ENCODE data around the gene C16orf86.

C16orf86 gene

DNA sequence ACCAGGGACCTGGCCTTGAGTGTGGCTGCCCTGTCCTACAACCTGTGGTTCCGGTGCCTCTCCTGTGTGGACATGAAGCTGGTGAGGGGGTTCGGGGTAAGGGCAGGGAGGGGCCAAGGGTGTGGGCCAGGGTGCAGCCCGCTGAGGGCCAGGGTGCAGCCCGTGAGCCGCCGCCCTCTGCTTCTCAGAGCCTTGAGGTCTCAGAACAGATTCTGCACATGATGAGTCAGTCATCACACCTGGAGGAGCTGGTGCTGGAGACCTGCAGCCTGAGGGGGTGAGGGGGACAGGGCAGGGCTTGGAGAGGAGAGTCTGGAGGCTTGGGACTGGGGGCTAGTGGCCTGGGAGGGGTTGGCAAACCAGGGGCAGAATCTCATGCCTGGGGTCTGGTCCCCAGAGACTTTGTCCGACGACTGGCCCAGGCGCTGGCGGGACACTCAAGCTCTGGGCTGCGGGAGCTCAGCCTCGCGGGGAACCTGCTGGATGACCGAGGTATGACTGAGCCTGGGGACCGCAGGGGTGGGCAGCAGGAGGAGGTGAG, 19.4 kb upstream of the C16orf86 start:
- Histone ChIP-seq H3K27me3 (ENCODE audit: control insufficient read depth in 1 of 2, insufficient read depth in 2 of 2, low read length in 2 of 2) (peaks cover 54% of the 10 kb centered on the region in 2 donors), H3K4me1 (ENCODE audit: control insufficient read depth in 1 of 2, insufficient read depth in 2 of 2, low read length in 2 of 2) (peaks cover 0 to 12% of the 10 kb centered on the region in 2 donors)

DNA sequence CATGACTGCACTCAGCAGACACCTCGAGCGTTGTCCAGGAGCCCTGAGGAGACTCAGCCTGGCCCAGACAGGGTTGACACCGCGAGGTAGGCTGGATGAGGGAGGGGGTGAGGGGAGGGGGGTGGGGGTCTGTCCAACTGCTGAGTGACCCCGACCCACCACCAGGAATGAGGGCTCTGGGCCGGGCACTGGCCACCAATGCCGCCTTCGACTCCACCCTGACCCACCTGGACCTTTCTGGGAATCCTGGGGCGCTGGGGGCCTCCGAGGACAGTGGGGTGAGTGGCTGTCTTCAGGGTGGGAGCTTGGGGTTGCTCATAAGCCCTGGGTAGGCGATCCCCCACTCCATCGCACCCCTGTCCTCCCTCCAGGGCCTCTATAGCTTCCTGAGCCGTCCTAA, 18.9 kb upstream of the C16orf86 start:
- Histone ChIP-seq H3K27me3 (ENCODE audit: control insufficient read depth in 1 of 2, insufficient read depth in 2 of 2, low read length in 2 of 2) (peaks cover 54 to 57% of the 10 kb centered on the region in 2 donors), H3K4me1 (ENCODE audit: control insufficient read depth in 1 of 2, insufficient read depth in 2 of 2, low read length in 2 of 2) (peaks cover 0 to 12% of the 10 kb centered on the region in 2 donors), H3K27ac (ENCODE audit: low read depth, low read length) (no peak overlapping the region), H3K9me3 (ENCODE audit: control insufficient read depth in 1 of 2, low read length in 2 of 2) (no peaks in the 10 kb centered on the region), H3K9ac (ENCODE audit: low read depth in 1 of 2, low read length in 2 of 2) (no peak overlapping the region), H3K4me3 (ENCODE audit: low read depth in 1 of 2, low read length in 2 of 2) (no peak overlapping the region), H3K36me3 (ENCODE audit: control insufficient read depth in 1 of 2, insufficient read depth in 2 of 2, low read length in 2 of 2) (peaks cover 0 to 4% of the 10 kb centered on the region in 2 donors)

More for the DNA sequence above, 19.4 kb upstream of the C16orf86 start:
- Histone ChIP-seq H3K36me3 (ENCODE audit: control insufficient read depth in 1 of 2, insufficient read depth in 2 of 2, low read length in 2 of 2) (peaks cover 0 to 4% of the 10 kb centered on the region in 2 donors), H3K9ac (ENCODE audit: low read depth in 1 of 2, low read length in 2 of 2) (no peak overlapping the region), H3K27ac (ENCODE audit: low read depth, low read length) (no peak overlapping the region), H3K9me3 (ENCODE audit: control insufficient read depth in 1 of 2, low read length in 2 of 2) (no peaks in the 10 kb centered on the region), H3K4me3 (ENCODE audit: low read depth in 1 of 2, low read length in 2 of 2) (no peak overlapping the region)

DNA sequence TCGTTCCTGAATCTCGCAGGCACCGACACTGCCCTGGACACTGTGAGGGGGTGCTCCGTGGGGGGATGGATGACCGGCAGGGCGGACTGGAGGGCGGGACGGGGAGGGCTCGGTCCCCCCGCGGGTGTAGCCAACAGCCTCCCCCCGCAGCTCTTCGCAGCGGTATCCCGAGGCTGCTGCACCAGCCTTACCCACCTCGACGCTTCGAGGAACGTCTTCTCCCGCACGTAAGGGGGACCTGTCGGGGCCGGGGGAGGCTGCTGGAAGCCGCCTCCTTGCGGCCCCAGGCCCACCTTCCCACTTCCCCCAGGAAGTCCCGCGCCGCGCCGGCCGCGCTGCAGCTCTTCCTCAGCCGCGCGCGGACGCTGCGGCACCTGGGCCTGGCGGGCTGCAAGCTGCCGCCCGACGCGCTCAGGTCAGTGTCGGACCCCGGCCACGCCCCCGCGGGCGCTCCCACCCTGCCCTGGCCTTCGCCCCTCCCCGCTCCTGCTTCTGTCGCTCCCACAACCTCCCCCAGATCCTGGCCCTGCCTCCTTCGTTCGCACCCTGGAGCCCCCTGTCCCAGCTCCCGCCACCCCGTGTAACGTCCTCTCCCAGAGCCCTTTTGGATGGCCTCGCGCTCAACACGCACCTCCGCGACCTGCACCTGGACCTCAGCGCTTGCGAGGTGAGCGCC, 18.4 kb upstream of the C16orf86 start:
- Histone ChIP-seq H3K4me3 (ENCODE audit: low read depth in 1 of 2, low read length in 2 of 2) (no peak overlapping the region), H3K27ac (ENCODE audit: low read depth, low read length) (no peak overlapping the region), H3K4me1 (ENCODE audit: control insufficient read depth in 1 of 2, insufficient read depth in 2 of 2, low read length in 2 of 2) (peaks cover 0 to 13% of the 10 kb centered on the region in 2 donors), H3K9ac (ENCODE audit: low read depth in 1 of 2, low read length in 2 of 2) (no peak overlapping the region), H3K27me3 (ENCODE audit: control insufficient read depth in 1 of 2, insufficient read depth in 2 of 2, low read length in 2 of 2) (peaks cover 55 to 57% of the 10 kb centered on the region in 2 donors), H3K36me3 (ENCODE audit: control insufficient read depth in 1 of 2, insufficient read depth in 2 of 2, low read length in 2 of 2) (peaks cover 0 to 4% of the 10 kb centered on the region in 2 donors), H3K9me3 (ENCODE audit: control insufficient read depth in 1 of 2, low read length in 2 of 2) (no peaks in the 10 kb centered on the region)

DNA sequence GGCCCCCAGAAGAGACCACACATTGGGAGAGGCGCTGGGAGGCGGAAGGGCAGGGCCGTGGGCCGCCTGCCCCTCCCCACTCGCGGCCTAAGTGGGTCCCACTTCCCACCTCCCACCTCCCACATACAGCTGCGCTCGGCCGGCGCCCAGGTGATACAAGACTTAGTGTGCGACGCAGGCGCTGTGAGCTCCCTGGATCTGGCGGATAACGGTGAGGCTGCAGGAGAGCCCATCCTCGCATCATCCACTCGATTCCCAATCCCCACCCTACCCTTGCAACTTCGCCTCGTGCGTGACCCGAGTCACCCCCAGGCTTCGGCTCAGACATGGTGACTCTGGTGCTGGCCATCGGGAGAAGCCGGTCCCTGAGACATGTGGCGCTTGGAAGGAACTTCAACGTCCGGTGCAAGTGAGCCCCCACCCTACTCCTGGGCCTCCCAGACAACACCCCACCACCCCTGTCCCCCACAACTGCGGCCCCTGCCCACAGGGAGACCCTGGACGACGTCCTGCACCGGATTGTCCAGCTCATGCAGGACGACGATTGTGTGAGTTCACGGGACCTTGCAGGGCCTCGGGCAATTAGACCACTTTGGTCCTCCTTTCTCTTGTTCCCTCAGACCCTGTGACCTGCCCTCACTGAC, 17.7 kb upstream of the C16orf86 start:
- no peak overlapping the region for H3K4me3 ChIP-seq (ENCODE audit: low read depth in 1 of 2, low read length in 2 of 2)
- H3K36me3 ChIP-seq (ENCODE audit: control insufficient read depth in 1 of 2, insufficient read depth in 2 of 2, low read length in 2 of 2), result peaks cover 0 to 4% of the 10 kb centered on the region in 2 donors
- no peak overlapping the region for H3K9ac ChIP-seq (ENCODE audit: low read depth in 1 of 2, low read length in 2 of 2)
- peaks cover 59 to 61% of the 10 kb centered on the region in 2 donors for H3K27me3 ChIP-seq (ENCODE audit: control insufficient read depth in 1 of 2, insufficient read depth in 2 of 2, low read length in 2 of 2)
- peaks cover 0 to 14% of the 10 kb centered on the region in 2 donors for H3K4me1 ChIP-seq (ENCODE audit: control insufficient read depth in 1 of 2, insufficient read depth in 2 of 2, low read length in 2 of 2)
- H3K9me3 ChIP-seq (ENCODE audit: control insufficient read depth in 1 of 2, low read length in 2 of 2), result no peaks in the 10 kb centered on the region
- H3K27ac ChIP-seq (ENCODE audit: low read depth, low read length), result no peak overlapping the region

DNA sequence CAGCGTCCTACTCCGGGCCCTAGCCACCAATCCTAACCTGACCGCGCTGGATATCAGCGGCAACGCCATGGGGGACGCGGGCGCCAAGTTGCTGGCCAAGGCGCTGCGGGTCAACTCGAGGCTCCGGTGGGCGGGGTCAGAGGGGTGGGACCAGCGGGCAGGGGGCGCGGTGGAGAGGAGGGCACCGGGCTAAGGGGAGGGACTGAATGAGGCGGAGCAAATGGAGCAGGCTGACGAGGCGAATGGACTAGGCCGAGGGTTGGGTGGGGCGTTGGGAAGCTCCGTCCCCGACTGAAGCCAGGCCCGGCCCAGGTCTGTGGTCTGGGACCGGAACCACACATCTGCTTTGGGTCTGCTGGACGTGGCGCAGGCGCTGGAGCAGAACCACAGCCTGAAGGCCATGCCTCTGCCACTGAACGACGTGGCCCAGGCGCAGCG, 17.1 kb upstream of the C16orf86 start:
- H3K9me3 ChIP-seq (ENCODE audit: control insufficient read depth in 1 of 2, low read length in 2 of 2), result no peaks in the 10 kb centered on the region

DNA sequence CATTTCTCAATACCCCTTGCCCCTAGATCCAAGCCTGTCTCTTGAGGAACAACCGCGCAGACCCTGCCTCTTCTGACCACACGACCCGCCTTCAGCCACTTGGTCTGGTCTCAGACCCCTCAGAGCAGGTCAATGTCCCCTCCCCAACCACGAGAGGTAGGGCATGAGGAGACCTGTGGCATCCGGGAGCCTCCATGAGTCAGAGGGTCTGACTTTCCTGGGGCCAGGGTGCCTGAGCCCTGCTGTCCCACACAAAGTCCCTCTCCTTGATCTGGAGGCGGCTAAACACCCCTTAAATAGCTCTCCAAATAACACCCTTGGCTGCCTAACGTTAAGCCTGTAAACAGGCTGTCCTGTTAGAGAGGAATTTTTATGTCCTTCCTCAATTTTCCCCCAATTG, 16.6 kb upstream of the C16orf86 start:
- H3K27me3 ChIP-seq (ENCODE audit: control insufficient read depth in 1 of 2, insufficient read depth in 2 of 2, low read length in 2 of 2), result peaks cover 66 to 67% of the 10 kb centered on the region in 2 donors

More for the DNA sequence above, 17.1 kb upstream of the C16orf86 start:
- Histone ChIP-seq H3K27ac (ENCODE audit: low read depth, low read length) (no peak overlapping the region), H3K36me3 (ENCODE audit: control insufficient read depth in 1 of 2, insufficient read depth in 2 of 2, low read length in 2 of 2) (peaks cover 0 to 4% of the 10 kb centered on the region in 2 donors), H3K4me1 (ENCODE audit: control insufficient read depth in 1 of 2, insufficient read depth in 2 of 2, low read length in 2 of 2) (peaks cover 0 to 14% of the 10 kb centered on the region in 2 donors), H3K27me3 (ENCODE audit: control insufficient read depth in 1 of 2, insufficient read depth in 2 of 2, low read length in 2 of 2) (peaks cover 63 to 64% of the 10 kb centered on the region in 2 donors), H3K4me3 (ENCODE audit: low read depth in 1 of 2, low read length in 2 of 2) (no peak overlapping the region), H3K9ac (ENCODE audit: low read depth in 1 of 2, low read length in 2 of 2) (no peak overlapping the region)

DNA sequence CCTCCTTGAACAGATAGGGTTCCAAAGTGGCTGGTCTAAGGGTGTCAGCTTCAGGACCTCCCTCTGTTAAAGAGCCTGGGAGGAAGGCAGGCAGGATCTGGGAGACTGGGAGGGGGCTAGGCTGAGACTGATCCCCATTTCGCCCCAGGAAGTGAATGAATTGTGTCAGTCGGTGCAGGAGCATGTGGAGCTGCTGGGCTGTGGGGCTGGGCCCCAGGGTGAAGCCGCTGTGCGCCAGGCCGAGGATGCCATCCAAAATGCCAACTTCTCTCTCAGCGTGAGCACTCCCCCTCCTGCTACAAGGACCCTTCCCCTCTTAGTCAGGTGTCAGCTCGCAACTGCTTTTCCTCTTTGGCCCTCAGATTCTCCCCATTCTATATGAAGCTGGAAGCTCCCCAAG, 15.6 kb upstream of the C16orf86 start:
- Histone ChIP-seq H3K4me3 (ENCODE audit: low read depth in 1 of 2, low read length in 2 of 2) (no peak overlapping the region), H3K36me3 (ENCODE audit: control insufficient read depth in 1 of 2, insufficient read depth in 2 of 2, low read length in 2 of 2) (peaks cover 0 to 4% of the 10 kb centered on the region in 2 donors), H3K4me1 (ENCODE audit: control insufficient read depth in 1 of 2, insufficient read depth in 2 of 2, low read length in 2 of 2) (peaks cover 0 to 6% of the 10 kb centered on the region in 2 donors), H3K9ac (ENCODE audit: low read depth in 1 of 2, low read length in 2 of 2) (no peak overlapping the region), H3K27me3 (ENCODE audit: control insufficient read depth in 1 of 2, insufficient read depth in 2 of 2, low read length in 2 of 2) (peaks cover 58 to 65% of the 10 kb centered on the region in 2 donors), H3K27ac (ENCODE audit: low read depth, low read length) (no peak overlapping the region), H3K9me3 (ENCODE audit: control insufficient read depth in 1 of 2, low read length in 2 of 2) (no peaks in the 10 kb centered on the region)

More for the DNA sequence above, 16.6 kb upstream of the C16orf86 start:
- H3K4me1 ChIP-seq (ENCODE audit: control insufficient read depth in 1 of 2, insufficient read depth in 2 of 2, low read length in 2 of 2), result peaks cover 0 to 14% of the 10 kb centered on the region in 2 donors
- no peak overlapping the region for H3K27ac ChIP-seq (ENCODE audit: low read depth, low read length)
- no peaks in the 10 kb centered on the region for H3K9me3 ChIP-seq (ENCODE audit: control insufficient read depth in 1 of 2, low read length in 2 of 2)
- no peak overlapping the region for H3K4me3 ChIP-seq (ENCODE audit: low read depth in 1 of 2, low read length in 2 of 2)
- H3K9ac ChIP-seq (ENCODE audit: low read depth in 1 of 2, low read length in 2 of 2), result no peak overlapping the region
- peaks cover 0 to 4% of the 10 kb centered on the region in 2 donors for H3K36me3 ChIP-seq (ENCODE audit: control insufficient read depth in 1 of 2, insufficient read depth in 2 of 2, low read length in 2 of 2)

DNA sequence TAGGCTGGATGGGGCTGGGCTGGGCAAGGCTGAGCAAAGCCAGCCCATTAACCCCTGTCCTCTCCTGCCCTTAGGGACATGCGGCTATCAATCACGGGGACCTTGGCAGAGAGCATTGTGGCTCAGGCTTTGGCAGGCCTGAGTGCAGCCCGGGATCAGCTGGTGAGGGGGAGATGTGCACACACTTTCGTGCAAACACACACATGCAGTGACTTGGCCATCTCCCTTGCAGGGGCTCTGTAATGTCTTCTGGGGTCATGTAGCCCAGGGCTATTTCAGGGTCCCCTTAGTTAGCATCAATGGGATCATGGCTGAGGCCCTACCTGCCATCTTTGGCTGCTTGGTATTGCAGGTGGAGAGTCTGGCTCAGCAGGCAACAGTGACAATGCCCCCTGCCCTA, 14.8 kb upstream of the C16orf86 start:
- Histone ChIP-seq H3K9me3 (ENCODE audit: control insufficient read depth in 1 of 2, low read length in 2 of 2) (no peaks in the 10 kb centered on the region), H3K36me3 (ENCODE audit: control insufficient read depth in 1 of 2, insufficient read depth in 2 of 2, low read length in 2 of 2) (peaks cover 0 to 4% of the 10 kb centered on the region in 2 donors), H3K27ac (ENCODE audit: low read depth, low read length) (no peak overlapping the region), H3K27me3 (ENCODE audit: control insufficient read depth in 1 of 2, insufficient read depth in 2 of 2, low read length in 2 of 2) (peaks cover 54 to 60% of the 10 kb centered on the region in 2 donors), H3K9ac (ENCODE audit: low read depth in 1 of 2, low read length in 2 of 2) (no peak overlapping the region), H3K4me1 (ENCODE audit: control insufficient read depth in 1 of 2, insufficient read depth in 2 of 2, low read length in 2 of 2) (peaks cover 0 to 6% of the 10 kb centered on the region in 2 donors), H3K4me3 (ENCODE audit: low read depth in 1 of 2, low read length in 2 of 2) (no peak overlapping the region)

DNA sequence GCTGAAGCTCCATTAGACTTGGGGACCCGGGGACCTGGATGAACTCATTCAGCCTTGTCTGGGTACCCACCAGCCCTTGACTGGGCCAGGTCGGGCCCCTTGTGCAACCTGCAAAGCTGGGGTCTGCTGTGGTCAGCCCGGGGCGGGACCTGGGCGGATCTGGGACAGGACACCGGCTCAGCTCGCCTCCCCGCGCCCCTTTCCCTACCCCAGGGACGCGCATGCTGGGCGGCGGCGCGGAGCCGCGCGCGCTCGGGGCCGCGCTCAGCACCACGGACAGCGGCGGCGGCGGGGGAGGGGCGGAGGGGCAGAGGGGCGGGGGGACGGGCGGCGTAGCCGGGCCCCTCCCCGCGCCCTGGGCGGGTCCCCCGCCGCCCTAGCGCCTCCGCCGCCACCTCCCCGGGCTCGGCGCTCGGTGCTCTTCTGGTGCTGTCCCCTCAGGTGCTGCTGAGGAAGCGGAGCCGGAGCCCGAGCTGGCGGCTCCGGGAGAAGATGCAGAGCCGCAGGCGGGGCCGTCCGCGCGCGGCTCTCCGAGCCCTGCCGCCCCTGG, 14.0 kb upstream of the C16orf86 start:
- Histone ChIP-seq H3K27ac (ENCODE audit: low read depth, low read length) (no peak overlapping the region), H3K9ac (ENCODE audit: low read depth in 1 of 2, low read length in 2 of 2) (no peak overlapping the region), H3K4me1 (ENCODE audit: control insufficient read depth in 1 of 2, insufficient read depth in 2 of 2, low read length in 2 of 2) (peaks cover 0 to 6% of the 10 kb centered on the region in 2 donors), H3K27me3 (ENCODE audit: control insufficient read depth in 1 of 2, insufficient read depth in 2 of 2, low read length in 2 of 2) (peaks cover 54 to 58% of the 10 kb centered on the region in 2 donors), H3K9me3 (ENCODE audit: control insufficient read depth in 1 of 2, low read length in 2 of 2) (no peaks in the 10 kb centered on the region), H3K4me3 (ENCODE audit: low read depth in 1 of 2, low read length in 2 of 2) (no peak overlapping the region), H3K36me3 (ENCODE audit: control insufficient read depth in 1 of 2, insufficient read depth in 2 of 2, low read length in 2 of 2) (peaks cover 2 to 6% of the 10 kb centered on the region in 2 donors)

Measured in duodenal mucosa (tissue), 2 donors.